ENCODE results near the gene TTC9B. TPM values are rescaled to one million over a fixed set of nuclear protein-coding genes. Genes with fewer than 3 reads are reported as not detected.

Gene TTC9B
- total and polyA plus RNA-seq, 2 of the 13 experiments (the other 11 are each of a cell fraction or from before 2014, with no cell fraction given) = not detected

GRCh38 chr19:40190891-40191835 is 27.0 kb downstream of the TTC9B start, which contains the start of gene MAP3K10 (continued):
- TF ChIP-seq ZNF503 (CRISPR knock-in tag; IDR thresholded peaks at IDR 0.05) (peak; percentile 43), ZNF343 (CRISPR knock-in tag; IDR thresholded peaks at IDR 0.05) (peak; percentile 63; the same call in 1 of the 2 replicates), THAP9 (CRISPR knock-in tag; IDR thresholded peaks at IDR 0.05; ENCODE audit: borderline replicate concordance) (peak; percentile 62; the same call in 1 of the 2 replicates), ZNF720 (CRISPR knock-in tag; IDR thresholded peaks at IDR 0.05) (no peak), ZFY (CRISPR knock-in tag; IDR thresholded peaks at IDR 0.05) (peak; percentile 96), GATAD1 (CRISPR knock-in tag; IDR thresholded peaks at IDR 0.05) (peak; percentile 63), KDM2A (CRISPR knock-in tag; IDR thresholded peaks at IDR 0.05; ENCODE audit: borderline replicate concordance, low read depth) (peak; percentile 61; the same call in 1 of the 2 replicates), FOXJ3 (CRISPR knock-in tag; IDR thresholded peaks at IDR 0.05; ENCODE audit: borderline replicate concordance) (no peak), ZNF253 (CRISPR knock-in tag; IDR thresholded peaks at IDR 0.05; ENCODE audit: borderline replicate concordance) (peak; percentile 81; the same call in 1 of the 2 replicates), SP1 (IDR thresholded peaks at IDR 0.05) (no peak), SP1 (CRISPR knock-in tag; IDR thresholded peaks at IDR 0.05) (peak; percentile 27; the same call in 1 of the 2 replicates), MEIS1 (CRISPR knock-in tag; IDR thresholded peaks at IDR 0.05; ENCODE audit: borderline replicate concordance) (no peak), MED8 (CRISPR knock-in tag; IDR thresholded peaks at IDR 0.05; ENCODE audit: insufficient replicate concordance) (peak; percentile 37), GABPA (IDR thresholded peaks at IDR 0.05; ENCODE audit: low read depth, low read length) (peak; percentile 27; the same call in 1 of the 2 replicates), GABPA (CRISPR knock-in tag; IDR thresholded peaks at IDR 0.05; ENCODE audit: low read depth) (peak; percentile 16; the same call in 1 of the 2 replicates), RARG (CRISPR knock-in tag; IDR thresholded peaks at IDR 0.05; ENCODE audit: low read depth) (no peak), SP2 (CRISPR knock-in tag; IDR thresholded peaks at IDR 0.05) (no peak), CENPT (CRISPR knock-in tag; IDR thresholded peaks at IDR 0.05; ENCODE audit: low read depth) (no peak)
- TF ChIP-seq, protein P1, sequence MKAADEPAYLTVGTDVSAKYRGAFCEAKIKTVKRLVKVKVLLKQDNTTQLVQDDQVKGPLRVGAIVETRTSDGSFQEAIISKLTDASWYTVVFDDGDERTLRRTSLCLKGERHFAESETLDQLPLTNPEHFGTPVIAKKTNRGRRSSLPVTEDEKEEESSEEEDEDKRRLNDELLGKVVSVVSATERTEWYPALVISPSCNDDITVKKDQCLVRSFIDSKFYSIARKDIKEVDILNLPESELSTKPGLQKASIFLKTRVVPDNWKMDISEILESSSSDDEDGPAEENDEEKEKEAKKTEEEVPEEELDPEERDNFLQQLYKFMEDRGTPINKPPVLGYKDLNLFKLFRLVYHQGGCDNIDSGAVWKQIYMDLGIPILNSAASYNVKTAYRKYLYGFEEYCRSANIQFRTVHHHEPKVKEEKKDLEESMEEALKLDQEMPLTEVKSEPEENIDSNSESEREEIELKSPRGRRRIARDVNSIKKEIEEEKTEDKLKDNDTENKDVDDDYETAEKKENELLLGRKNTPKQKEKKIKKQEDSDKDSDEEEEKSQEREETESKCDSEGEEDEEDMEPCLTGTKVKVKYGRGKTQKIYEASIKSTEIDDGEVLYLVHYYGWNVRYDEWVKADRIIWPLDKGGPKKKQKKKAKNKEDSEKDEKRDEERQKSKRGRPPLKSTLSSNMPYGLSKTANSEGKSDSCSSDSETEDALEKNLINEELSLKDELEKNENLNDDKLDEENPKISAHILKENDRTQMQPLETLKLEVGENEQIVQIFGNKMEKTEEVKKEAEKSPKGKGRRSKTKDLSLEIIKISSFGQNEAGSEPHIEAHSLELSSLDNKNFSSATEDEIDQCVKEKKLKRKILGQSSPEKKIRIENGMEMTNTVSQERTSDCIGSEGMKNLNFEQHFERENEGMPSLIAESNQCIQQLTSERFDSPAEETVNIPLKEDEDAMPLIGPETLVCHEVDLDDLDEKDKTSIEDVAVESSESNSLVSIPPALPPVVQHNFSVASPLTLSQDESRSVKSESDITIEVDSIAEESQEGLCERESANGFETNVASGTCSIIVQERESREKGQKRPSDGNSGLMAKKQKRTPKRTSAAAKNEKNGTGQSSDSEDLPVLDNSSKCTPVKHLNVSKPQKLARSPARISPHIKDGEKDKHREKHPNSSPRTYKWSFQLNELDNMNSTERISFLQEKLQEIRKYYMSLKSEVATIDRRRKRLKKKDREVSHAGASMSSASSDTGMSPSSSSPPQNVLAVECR (CRISPR knock-in tag; IDR thresholded peaks at IDR 0.05; ENCODE audit: borderline replicate concordance) = peak; percentile 65; the same call in 1 of the 2 replicates
